ENCODE data around the gene EZR.

EZR gene

GRCh38 chr6:158775832-158776231 is 43.3 kb downstream of the EZR start:
- DNase-seq (ENCODE audit: low spot score): no peak

GRCh38 chr6:158774717-158775449 is 44.3 kb downstream of the EZR start:
- DNase-seq (ENCODE audit: low spot score): no peak

GRCh38 chr6:158773581-158774449 is 45.4 kb downstream of the EZR start:
- DNase-seq (ENCODE audit: low spot score): no peak

GRCh38 chr6:158772851-158773371 is 46.3 kb downstream of the EZR start:
- peak; percentile 77 for DNase-seq (ENCODE audit: low spot score)

GRCh38 chr6:158772172-158772571 is 47.0 kb downstream of the EZR start:
- DNase-seq (ENCODE audit: low spot score): no peak

- no peak for DNase-seq (ENCODE audit: low spot score)
These were observed 47.6 kb downstream of the EZR start for GRCh38 chr6:158771399-158772152.

GRCh38 chr6:158770533-158771330 is 48.4 kb downstream of the EZR start:
- no peak for DNase-seq (ENCODE audit: low spot score)

GRCh38 chr6:158769771-158770432 is 49.3 kb downstream of the EZR start:
- no peak for DNase-seq (ENCODE audit: low spot score)

GRCh38 chr6:158769234-158769770 is 49.9 kb downstream of the EZR start:
- DNase-seq (ENCODE audit: low spot score): no peak

GRCh38 chr6:158768436-158768835 is 50.7 kb downstream of the EZR start:
- no peak for DNase-seq (ENCODE audit: low spot score)

- no peak for DNase-seq (ENCODE audit: low spot score)
These were observed 51.5 kb downstream of the EZR start for GRCh38 chr6:158767709-158768108.

- no peak for DNase-seq (ENCODE audit: low spot score)
These were observed 52.3 kb downstream of the EZR start for GRCh38 chr6:158766621-158767455.

GRCh38 chr6:158765499-158766068 is 53.6 kb downstream of the EZR start:
- DNase-seq (ENCODE audit: low spot score): no peak

GRCh38 chr6:158764926-158765325 is 54.2 kb downstream of the EZR start:
- DNase-seq (ENCODE audit: low spot score): no peak

- DNase-seq (ENCODE audit: low spot score): no peak
These were observed 54.9 kb downstream of the EZR start for GRCh38 chr6:158764183-158764849.

- no peak for DNase-seq (ENCODE audit: low spot score)
These were observed 55.6 kb downstream of the EZR start for GRCh38 chr6:158763434-158764182.

- DNase-seq (ENCODE audit: low spot score): no peak
These were observed 56.3 kb downstream of the EZR start for GRCh38 chr6:158762787-158763433.

- no peak for DNase-seq (ENCODE audit: low spot score)
These were observed 57.4 kb downstream of the EZR start for GRCh38 chr6:158761746-158762145.
